Measurements from ENCODE around the gene RGS10. TPM values are rescaled to one million over a fixed set of nuclear protein-coding genes. Genes with fewer than 3 reads are reported as not detected.
A peak's percentile ranks its signal among the peaks of the same experiment; 100 is the strongest.

Gene RGS10
- total and polyA plus RNA-seq, 9 of the 15 experiments (the other 6 are each of a cell fraction or from before 2014, with no cell fraction given), result 31.9 to 123 (median 62.1) TPM

DNA sequence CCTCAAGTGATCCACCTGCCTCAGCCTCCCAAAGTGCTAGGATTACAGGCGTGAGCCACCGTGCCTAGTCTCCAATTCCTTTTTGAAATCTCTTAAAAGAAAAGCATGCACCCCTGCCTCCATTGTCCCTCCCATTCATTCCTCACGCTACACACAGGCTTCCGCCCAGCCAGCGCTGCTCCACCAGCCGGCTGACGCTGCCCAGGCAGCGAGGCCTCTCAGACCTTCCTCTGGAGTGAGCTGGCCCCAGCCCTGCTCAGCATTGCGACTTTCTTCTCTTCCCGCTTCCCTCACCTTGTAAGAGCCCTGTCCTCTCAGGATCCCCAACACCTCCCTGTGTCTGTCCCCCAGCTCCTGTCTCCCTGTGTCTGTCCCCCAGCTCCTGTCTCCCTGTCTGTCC lies 23.6 kb downstream of the RGS10 start:
- in situ Hi-C loops (cut with MboI), result no loop called here
- Histone ChIP-seq H3K9ac (ENCODE audit: insufficient read depth in 1 of 2, low read depth in 2 of 2, low read length in 2 of 2) (peak overlapping the region; percentile 30 to 55; a peak in 3 of 4 replicates), H3K9me3 (replicated peaks; ENCODE audit: control insufficient read depth, insufficient read depth, low read depth, low read length) (no peaks in the 10 kb centered on the region), H3K9me1 (ENCODE audit: control insufficient read depth, insufficient read depth, low read length) (no peaks in the 10 kb centered on the region), H2AFZ (ENCODE audit: low read depth, low read length) (no peak overlapping the region), H4K20me1 (replicated peaks; ENCODE audit: control insufficient read depth, insufficient read depth, low read length) (no peaks in the 10 kb centered on the region), H3K4me2 (ENCODE audit: insufficient read depth, low read length) (no peak overlapping the region), H3K36me3 (ENCODE audit: control insufficient read depth, insufficient read depth, low read length) (peaks cover 51% of the 10 kb centered on the region), H3K27ac (ENCODE audit: extremely low read depth, low read depth, low read length) (peak overlapping the region; percentile 72), H3K79me2 (ENCODE audit: control insufficient read depth, insufficient read depth, low read length) (peaks cover 21% of the 10 kb centered on the region; the same call in 1 of the 3 replicates), H3K4me3 (no peak overlapping the region), H3K4me1 (replicated peaks in 1 of 2; ENCODE audit: control insufficient read depth in 2 of 2, insufficient read depth in 2 of 2, low read length in 2 of 2) (peaks cover 59 to 62% of the 10 kb centered on the region in 2 experiments), H3K27me3 (ENCODE audit: control insufficient read depth in 2 of 2, insufficient read depth in 2 of 2, low read length in 2 of 2) (no peaks in the 10 kb centered on the region)
- DNase-seq (ENCODE audit: extremely low read depth in 1 of 4, low spot score in 3 of 4) (no peak), ATAC-seq (no peak), FAIRE-seq (no peak)
- BruUV-seq (replicated peaks), result no TSS peak
- TF ChIP-seq EHMT2 (IDR thresholded peaks at IDR 0.05) (no peak), HIVEP1 (CRISPR knock-in tag; IDR thresholded peaks at IDR 0.05) (no peak), U2AF2 (optimal IDR thresholded peaks at IDR 0.05; ENCODE audit: low read depth, low read length) (no peak), ZKSCAN1 (IDR thresholded peaks at IDR 0.05; ENCODE audit: low read depth, low read length) (no peak), ZNF133 (CRISPR knock-in tag; IDR thresholded peaks at IDR 0.05) (no peak), ZNF512 (tag; IDR thresholded peaks at IDR 0.05) (no peak), KDM5B (IDR thresholded peaks at IDR 0.05; ENCODE audit: insufficient replicate concordance, low read depth, low read length) (no peak), ZNF695 (CRISPR knock-in tag; IDR thresholded peaks at IDR 0.05) (no peak), KAT7 (CRISPR knock-in tag; IDR thresholded peaks at IDR 0.05; ENCODE audit: borderline replicate concordance) (no peak), E2F6 (IDR thresholded peaks at IDR 0.05; ENCODE audit: borderline replicate concordance in 1 of 2, extremely low read depth in 1 of 2, insufficient read depth in 1 of 2, insufficient read length in 1 of 2, low read depth in 1 of 2, low read length in 1 of 2, poor library complexity in 1 of 2, severe bottlenecking in 1 of 2) (no peak), PTRF (tag; IDR thresholded peaks at IDR 0.05) (no peak), YY1 (IDR thresholded peaks at IDR 0.05; ENCODE audit: borderline replicate concordance in 1 of 3, control insufficient read depth in 1 of 3, extremely low read depth in 1 of 3, insufficient read depth in 3 of 3, insufficient read length in 1 of 3, insufficient replicate concordance in 2 of 3, low read depth in 1 of 3, low read length in 2 of 3) (no peak)
- POLR2A ChIA-PET, result interaction anchor here (0.7 to 1.7 kb wide), 3 partner anchors 12 to 75 kb away, joined by 3 to 6 read pairs (median 4); no protein-coding TSS in a partner anchor
- intact Hi-C loops (cut with micrococcal nuclease), result no loop called here
- CTCF ChIA-PET (ENCODE audit: low intra/inter-chr PET ratio), result no interaction called here
- WGBS (ENCODE audit: insufficient coverage, low coverage, missing lambda C conversion rate), result 74% methylated on average over 8 of the region's 10 CpGs
